ENCODE measurements around the gene DENND4C.
"Not testable (repeated sequence)": the region's sequence is repeated elsewhere in the genome, so short reads cannot be mapped to it uniquely, and the experiment has no call there.

The DENND4C gene

DNA sequence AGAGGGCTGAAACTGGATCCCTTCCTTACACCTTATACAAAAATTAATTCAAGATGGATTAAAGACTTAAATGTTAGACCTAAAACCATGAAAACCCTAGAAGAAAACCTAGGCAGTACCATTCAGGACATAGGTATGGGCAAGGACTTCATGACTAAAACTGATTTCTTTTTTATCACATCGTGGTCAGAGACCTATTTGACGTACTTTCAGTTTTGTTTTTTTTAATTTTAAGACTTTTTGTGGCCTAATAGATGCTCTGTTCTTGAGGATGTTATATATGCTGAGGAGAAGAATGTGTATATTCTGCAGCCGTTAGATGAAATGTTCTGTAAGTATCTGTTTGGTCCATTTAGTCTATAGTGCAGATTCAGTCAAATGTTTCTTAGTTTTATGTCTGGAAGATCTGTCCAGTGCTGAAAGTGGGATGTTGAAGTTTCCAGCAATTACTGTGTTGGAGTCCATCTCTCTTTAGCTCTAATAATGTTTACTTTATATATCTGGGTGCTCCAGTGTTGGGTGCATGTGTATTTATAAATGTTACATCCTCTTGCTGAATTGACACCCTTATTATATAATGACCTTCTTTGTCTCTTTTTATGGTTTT, 36.4 kb downstream of the DENND4C start:
- DNase-seq (ENCODE audit: low read depth in 2 of 2) = not testable (repeated sequence)

DNA sequence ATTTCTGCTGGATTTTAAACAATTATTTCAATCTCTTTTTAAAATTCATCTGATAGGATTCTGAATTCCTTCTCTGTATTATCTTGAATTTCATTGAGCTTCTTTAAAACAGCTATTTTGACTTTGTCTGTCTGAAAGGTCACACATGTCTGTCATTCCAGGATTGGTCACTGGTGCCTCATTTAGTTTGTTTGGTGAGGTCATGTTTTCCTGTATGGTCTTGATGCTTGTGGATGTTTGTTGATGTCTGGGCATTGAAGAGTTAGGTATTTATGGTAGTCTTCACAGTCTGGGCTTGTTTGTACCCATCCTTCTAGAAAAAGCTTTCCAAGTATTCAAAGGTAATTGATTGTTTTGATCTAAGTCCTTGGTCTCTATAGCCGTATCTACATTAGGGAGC, 39.1 kb downstream of the DENND4C start:
- DNase-seq (ENCODE audit: low read depth in 2 of 2) = no peak

DNA sequence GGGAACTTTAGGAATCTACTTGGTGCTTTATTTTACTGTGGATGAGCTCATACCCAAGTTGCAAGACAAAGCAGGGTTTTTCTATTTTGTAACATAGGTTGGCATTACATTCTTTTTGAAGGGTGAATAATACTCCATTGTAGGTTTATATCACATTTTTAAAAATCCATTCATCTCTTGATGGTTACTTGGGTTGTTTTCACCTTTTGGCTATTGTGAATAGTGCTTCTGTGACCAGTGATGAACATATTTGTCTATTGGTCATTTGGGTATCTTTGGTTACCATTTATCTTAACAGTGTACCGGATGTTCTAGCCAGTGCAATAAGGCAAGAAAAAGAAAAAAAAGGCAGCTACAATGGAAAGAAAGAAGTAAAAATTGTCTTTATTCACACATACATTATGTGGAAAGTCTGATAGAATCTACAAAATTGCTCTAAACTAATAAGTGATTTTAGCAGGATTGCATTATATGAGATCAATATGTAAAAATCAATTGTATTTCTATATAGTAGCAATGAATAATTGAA, 40.0 kb downstream of the DENND4C start:
- no peak for DNase-seq (ENCODE audit: low read depth in 2 of 2)

DNA sequence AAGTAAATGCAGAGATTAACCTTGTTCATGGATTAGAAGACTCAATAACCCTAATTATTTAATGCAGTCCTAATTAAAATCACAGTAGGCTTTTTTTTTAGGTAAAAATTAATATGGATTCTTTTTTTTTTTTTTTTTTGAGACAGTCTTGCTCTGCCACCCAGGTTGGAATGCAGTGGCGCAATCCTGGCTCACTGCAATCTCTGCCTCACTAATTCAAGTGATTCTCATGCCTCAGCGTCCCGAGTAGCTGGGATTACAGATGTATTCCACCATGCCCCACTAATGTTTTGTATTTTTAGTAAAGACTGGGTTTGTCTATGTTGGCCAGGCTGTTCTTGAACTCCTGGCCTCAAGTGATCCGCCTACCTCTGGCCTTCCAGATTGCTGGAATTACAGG, 40.6 kb downstream of the DENND4C start:
- no peak for DNase-seq (ENCODE audit: low read depth in 2 of 2)

DNA sequence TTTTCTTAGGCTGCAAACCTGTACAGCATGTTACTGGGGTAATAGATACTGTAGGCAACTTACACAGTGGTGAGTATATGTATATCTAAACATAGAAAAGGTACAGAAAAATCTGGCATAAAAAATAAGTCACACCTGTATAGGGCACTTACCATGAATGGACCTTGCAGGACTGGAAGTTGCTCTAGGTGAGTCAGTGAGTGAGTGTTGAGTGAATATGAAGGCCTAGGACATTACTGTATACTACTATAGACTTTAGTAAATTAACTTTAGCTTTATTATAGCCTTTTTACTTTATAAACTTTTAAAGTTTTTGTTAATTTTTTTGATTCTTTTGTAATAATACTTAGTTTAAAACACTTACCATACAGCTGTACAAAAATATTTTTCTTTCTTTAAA, 51.3 kb downstream of the DENND4C start:
- no peak for DNase-seq (ENCODE audit: low read depth in 2 of 2)

DNA sequence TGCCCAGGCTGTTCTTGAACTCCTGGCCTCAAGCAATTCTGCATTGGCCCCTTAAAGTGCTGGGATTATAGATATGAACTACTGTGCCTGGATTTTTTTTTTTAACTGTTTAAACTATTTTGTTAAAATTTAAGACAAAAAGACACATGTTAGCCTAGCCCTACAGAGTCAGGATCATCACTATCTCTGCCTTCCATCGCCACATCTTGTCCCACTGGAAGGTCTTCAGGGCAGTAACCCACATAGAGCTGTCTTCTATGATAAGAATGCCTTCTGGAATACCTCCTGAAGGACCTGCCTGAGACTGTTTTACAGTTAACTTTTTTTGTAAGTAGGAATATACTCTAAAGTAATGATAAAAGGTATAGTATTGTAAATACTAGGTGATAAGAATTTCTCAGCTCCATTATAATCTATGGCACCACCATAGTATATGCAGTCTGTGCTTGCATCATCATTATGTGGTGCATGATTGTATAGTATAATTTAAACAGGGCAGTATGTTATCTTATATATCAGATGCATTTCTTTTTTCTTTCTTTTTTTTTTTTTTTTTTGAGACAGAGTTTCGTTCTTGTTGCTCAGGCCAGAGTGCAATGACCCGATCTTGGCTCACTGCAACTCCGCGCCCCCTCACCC, 52.7 kb downstream of the DENND4C start:
- no peak for DNase-seq (ENCODE audit: low read depth in 2 of 2)

DNA sequence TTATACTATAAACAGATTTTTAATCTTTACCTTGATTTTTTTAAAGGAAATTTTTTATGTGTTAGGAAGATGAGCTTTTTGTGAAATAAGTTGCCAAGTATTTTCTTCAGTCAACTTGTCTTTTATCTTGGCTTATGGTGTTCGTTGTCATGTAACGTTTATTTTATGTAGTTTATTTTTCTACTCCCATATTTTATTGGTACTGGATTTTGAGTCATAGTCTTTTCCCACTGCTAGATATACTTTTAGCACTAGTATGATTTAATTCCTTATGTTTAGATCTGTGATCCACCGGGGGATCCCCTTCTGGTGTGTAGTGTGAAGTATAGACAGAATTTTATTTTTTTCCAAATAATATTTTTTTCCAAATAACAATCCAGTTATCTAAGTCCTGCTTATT, 54.2 kb downstream of the DENND4C start:
- no peak for DNase-seq (ENCODE audit: low read depth in 2 of 2)

DNA sequence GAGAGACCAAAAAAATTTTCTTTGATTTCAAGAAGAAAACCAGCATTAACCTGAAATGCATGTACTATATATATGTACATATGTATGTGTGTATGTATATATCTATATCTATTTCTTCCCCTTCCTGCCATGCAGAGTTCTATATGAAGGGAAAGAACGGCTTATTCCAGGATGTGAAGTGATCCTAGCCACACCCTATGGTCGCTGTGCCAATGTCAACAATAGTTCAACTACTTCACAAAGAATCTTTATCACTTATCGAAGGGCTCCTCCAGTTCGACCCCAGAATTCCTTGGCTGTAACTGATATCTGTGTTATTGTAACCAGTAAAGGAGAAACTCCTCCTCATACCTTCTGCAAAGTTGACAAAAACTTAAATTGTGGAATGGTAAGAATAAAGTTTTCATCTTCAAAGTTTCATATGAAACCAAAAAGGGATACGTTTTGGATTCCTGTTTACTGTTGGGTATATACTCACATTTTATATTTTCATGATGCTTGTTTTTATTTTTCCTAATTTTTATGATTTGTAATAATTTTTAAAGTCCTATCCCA, 56.2 kb downstream of the DENND4C start:
- DNase-seq (ENCODE audit: low read depth in 2 of 2) = no peak

DNA sequence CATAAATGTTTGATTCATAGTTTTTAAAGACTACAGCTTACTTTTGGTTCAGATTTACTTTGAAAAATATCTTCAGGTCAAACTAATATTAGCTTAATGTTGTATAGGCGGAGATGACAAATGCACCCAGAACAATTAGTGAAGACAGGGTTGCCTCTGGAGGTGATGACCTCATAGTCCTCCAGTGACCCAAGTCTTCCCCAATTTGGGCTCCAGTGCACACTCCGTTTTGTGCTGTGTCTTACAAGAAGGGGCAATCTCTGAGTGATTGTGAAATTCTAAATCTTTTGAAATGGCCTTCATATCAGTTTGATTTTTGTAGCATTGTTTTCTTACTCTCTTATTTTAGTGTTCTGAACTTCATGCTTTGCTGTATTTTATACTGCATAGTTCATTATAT, 57.6 kb downstream of the DENND4C start:
- no peak for DNase-seq (ENCODE audit: low read depth in 2 of 2)

DNA sequence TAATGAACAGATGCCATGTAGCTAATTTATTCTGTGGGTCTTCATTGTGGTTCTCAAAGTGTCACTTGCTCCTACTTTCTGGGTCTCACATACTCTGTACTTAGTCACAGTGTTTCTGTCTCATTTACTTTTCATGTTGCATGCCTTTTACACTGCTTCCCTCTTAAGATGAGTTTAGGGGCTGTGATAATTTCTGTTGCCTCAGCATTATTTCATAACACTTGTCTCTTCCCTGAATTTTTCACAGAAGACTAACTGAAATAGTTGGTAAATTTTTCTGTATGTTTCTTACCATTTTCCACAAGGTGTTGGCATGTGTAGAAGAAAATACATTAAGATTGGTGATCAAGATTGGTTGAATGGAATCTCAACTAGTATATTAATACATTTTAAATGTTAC, 59.6 kb downstream of the DENND4C start:
- DNase-seq (ENCODE audit: low read depth in 2 of 2) = no peak

DNA sequence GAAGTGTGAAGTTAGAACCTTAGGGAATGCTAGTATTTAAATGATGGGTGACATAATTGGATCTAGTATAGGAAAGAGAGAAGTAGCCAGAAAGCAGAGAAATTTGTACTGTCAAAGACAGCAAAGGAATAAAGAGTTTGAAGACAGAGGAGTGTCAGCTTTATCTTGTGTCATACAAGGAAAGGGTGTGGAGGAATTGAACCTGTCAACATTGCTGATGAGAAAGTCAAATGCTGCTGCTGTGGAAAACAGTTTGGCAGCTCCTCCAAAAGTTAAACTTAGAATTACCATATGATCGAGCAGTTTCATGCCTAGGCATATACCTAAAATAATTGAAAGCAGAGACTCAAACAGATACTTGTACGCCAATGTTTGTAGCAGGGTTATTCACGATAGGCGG, 63.7 kb downstream of the DENND4C start:
- DNase-seq (ENCODE audit: low read depth in 2 of 2) = no peak

DNA sequence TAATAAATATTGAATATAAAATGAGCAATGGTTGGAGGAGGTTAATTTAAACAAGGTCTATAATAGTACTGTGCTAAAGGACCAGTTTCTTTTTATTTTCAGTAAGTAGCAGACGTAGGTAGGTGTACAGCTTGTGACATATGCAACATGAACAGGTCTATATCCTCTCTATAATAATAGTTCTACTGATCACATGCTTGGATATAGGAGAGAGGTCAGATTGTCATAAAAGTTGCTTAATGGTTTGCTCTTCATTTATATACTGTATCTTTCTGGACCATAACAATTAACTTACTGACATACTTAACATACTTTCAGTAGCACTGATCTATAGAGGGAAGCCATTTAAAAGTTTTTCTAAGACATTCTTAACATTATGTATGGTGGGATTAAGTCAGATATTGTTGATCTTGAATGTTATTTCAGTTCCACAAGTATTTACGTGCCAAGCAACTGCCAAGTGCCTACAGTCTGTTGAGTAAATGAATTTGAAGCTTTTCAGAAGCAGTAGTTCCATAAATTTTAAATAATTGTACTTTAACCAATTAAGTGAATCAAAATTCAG, 68.0 kb downstream of the DENND4C start:
- no peak for DNase-seq (ENCODE audit: low read depth in 2 of 2)

DNA sequence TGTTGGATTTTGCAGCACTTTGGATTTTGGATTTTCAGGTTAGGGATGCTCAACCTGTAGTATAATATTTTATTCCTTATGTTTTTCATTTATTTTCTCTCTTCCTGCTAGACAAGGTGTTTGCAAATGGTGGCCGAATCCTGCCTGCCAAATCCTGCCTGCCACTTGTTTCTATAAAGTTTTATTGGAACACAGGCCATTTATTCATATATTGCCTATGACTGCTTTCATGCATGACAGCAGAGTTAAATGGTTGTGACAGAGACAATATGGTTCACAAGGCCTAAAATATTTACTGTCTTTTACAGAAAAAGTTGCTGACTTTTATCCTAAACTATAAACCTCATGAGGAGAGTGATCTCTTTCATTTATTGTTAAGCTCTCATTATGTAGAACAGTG, 72.7 kb downstream of the DENND4C start:
- DNase-seq (ENCODE audit: low read depth in 2 of 2) = no peak

DNA sequence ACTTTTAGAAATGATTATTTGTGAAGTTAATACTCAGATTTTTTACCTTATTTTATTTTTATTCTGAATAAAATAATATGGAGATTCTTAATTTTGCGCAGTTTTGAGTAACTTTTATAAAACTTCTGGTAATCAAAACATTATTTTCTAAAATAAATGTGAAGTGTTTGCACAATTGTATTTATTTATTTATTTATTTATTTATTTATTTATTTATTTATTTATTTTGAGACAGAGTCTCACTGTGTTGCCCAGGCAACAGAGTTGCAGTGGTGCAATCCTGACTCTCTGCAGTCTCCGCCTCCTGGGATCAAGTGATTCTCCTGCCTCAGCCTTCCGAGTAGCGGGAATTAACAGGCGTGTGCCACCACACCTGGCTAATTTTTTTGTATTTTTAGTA, 76.1 kb downstream of the DENND4C start:
- DNase-seq (ENCODE audit: low read depth in 2 of 2) = no peak

DNA sequence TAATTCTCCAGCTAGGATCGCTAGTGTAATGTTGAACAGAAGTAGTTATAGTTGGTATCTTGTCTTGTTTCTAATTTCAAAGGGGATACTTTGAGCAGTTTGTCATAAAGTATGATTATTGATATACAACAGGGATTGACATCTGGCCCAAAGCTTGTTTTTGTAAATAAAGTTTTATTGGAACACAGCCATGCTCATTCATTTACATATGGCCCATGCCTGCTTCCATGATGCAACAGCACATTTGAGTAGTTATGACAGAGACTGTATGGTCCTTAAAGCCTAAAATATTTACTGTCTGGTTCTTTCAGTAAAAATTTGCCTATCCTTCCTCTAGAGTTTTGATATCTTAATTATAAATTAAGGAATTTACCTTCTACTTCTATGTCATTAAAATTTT, 79.8 kb downstream of the DENND4C start:
- no peak for DNase-seq (ENCODE audit: low read depth in 2 of 2)

DNA sequence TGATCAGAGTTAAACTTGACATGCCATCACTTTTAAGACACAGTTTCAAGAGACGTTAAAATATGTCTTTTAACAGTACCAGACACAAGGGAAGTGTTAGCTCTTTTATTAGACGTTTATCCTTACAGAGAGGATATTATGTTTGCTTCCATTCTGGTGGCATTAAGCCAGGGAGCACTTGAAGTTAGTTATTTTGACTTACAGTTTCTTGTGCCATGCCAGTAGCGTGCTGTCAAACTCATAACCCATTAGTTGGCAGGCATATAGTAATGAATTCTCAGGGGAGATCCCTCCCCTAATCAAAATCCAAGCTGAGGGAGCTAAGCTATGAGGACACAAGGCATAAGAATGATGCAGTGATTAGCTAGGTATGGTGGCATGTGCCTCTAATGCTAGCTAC, 83.1 kb downstream of the DENND4C start:
- DNase-seq (ENCODE audit: low read depth in 2 of 2) = no peak

DNA sequence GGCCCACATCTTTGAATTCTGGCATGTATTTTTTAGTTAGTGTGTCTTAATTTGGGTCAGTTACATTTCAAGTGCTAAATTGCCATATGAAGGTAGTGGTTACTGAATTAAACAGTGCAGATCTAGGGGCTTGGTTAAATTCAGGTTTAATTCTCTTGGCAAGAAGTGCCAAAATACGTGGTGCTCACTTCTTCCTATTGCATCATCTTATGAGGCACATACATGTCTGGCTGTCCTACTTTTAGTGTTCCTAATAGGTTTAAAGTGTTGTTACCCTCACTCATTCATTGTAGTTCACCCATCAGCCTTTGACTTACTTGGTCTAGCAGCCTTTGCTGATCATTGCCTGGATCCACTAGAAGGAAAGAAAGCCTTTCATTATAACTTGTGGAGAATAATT, 90.0 kb downstream of the DENND4C start:
- no peak for DNase-seq (ENCODE audit: low read depth in 2 of 2)

DNA sequence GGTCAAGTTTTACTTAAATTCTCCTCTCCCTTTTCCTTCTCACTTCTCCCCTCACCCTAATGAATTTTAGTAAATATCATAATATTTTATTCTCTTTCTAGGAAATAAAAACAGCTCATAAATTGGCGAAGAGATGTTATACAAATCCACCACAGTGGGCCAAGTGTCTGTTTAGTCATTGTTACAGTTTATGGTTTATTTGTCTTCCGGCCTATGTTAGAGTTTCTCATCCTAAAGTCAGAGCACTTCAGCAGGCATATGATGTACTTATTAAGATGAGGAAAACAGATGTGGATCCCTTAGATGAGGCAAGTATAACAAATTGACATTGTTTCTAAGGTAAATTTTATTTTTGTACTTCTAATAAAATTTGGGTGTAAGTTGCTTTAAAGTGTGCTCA, 101.4 kb downstream of the DENND4C start:
- DNase-seq (ENCODE audit: low read depth in 2 of 2) = no peak

DNA sequence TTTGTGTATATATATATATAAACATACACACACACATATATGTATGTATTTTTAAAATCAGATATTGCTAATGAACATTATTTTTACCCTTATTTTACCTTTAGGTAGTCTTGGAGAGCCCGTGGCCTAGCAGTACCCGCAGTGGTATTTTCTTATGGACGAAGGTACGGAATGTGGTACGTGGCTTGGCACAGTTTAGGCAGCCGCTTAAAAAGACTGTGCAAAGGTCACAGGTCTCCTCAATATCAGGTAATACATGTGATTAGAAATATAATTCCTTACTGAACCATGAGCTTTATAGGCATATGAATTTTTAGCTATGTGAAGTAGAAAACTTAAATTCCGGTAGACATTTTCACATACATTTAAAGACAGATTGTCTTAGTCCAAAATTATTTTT, 105.7 kb downstream of the DENND4C start:
- no peak for DNase-seq (ENCODE audit: low read depth in 2 of 2)

DNA sequence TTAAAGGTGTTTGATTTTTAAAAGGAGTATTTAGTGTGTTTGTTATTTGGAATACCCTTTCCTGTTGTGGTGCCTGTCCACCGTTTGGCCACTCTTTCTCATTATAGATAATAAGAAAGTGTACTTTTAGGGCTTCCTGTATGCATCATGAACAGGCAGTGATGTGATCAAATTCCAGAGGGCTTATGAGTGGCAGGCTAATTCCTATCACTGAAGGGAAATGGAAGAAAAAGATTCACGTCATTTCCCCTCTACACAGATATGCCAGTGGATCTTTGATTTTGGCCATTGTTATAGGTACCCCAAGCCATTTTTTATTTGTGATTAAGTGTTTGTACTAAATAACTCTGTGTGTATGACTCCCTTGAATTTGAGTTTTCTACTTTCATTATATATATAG, 112.5 kb downstream of the DENND4C start:
- no peak for DNase-seq (ENCODE audit: low read depth in 2 of 2)

DNA sequence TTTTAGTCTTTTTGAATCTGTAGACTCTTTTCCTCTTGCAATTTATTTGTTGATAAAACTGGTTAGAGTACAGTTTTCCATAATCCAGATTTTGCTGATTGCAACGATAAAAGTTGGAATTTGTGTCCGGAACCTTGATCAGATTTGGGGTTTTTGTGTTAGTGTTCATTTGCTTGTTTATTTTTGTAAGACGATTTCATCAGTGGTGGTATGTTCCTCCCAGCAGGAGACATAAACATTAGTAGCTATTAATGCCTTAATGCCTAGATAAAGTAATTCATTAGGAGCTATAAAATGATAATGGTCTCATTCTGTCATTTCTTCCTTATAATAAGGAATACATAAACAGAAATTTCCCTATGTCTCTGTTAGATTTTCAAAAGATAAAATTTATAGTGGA, 128.2 kb downstream of the DENND4C start:
- no peak for DNase-seq (ENCODE audit: low read depth in 2 of 2)

DNA sequence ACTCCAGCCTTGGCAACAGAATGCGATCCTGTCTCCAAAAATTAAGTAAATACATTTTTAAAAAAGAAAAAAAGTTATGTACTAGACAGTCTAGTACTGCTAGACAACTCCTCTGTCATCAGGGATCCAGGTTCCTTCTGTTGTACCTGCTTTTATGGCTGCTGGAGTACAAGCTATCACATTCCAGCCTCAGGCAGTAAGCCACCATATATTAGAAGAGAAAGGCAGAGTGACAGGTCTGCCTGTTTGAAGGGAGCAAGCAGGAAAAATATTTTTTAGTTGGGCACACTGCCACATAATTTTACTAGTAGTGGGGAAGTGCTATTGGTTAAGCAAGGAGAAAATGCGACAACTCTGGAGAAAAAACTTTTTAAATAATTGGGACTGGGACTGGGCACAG, 138.6 kb downstream of the DENND4C start:
- no peak for DNase-seq (ENCODE audit: low read depth in 2 of 2)

DNA sequence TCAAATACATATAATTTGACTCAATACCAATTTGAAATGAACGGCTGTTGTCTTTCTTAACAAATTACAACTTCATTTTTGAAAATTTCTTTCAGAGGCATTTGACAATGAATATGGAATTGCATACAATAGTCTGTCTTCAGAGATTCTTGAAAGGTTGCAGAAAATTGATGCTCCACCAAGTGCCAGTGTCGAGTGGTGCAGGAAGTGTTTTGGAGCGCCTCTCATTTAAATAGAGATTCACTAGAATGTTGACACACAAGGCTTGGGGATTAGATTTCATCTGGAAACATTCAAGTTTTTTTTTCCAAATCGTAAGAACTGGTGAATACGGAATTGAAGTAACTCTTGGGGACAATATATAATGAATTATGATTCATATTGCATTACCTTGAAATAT, 141.4 kb downstream of the DENND4C start:
- DNase-seq (ENCODE audit: low read depth in 2 of 2) = no peak
